Measurements from ENCODE around the gene BABAM2.

BABAM2 gene

GRCh38 chr2:28049416-28049815, 158.9 kb downstream of the BABAM2 start:
- TF ChIP-seq, protein P1, sequence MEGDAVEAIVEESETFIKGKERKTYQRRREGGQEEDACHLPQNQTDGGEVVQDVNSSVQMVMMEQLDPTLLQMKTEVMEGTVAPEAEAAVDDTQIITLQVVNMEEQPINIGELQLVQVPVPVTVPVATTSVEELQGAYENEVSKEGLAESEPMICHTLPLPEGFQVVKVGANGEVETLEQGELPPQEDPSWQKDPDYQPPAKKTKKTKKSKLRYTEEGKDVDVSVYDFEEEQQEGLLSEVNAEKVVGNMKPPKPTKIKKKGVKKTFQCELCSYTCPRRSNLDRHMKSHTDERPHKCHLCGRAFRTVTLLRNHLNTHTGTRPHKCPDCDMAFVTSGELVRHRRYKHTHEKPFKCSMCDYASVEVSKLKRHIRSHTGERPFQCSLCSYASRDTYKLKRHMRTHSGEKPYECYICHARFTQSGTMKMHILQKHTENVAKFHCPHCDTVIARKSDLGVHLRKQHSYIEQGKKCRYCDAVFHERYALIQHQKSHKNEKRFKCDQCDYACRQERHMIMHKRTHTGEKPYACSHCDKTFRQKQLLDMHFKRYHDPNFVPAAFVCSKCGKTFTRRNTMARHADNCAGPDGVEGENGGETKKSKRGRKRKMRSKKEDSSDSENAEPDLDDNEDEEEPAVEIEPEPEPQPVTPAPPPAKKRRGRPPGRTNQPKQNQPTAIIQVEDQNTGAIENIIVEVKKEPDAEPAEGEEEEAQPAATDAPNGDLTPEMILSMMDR (IDR thresholded peaks at IDR 0.05; ENCODE audit: low read depth, low read length): no peak
- TF ChIP-seq MYC (IDR thresholded peaks at IDR 0.05; ENCODE audit: low read depth, low read length): no peak
- TF ChIP-seq POLR2A (IDR thresholded peaks at IDR 0.05; ENCODE audit: extremely low read depth, insufficient read length): no peak
- TF ChIP-seq, protein P2, sequence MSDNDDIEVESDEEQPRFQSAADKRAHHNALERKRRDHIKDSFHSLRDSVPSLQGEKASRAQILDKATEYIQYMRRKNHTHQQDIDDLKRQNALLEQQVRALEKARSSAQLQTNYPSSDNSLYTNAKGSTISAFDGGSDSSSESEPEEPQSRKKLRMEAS (IDR thresholded peaks at IDR 0.05; ENCODE audit: low read depth, low read length): no peak
- H3K4me3 ChIP-seq (ENCODE audit: low read depth, low read length): no peak overlapping the region
- no peak for DNase-seq (ENCODE audit: low read depth)

GRCh38 chr2:28049899-28050298, 159.4 kb downstream of the BABAM2 start:
- TF ChIP-seq, protein P1 (IDR thresholded peaks at IDR 0.05; ENCODE audit: low read depth, low read length): no peak
- no peak for TF ChIP-seq POLR2A (IDR thresholded peaks at IDR 0.05; ENCODE audit: extremely low read depth, insufficient read length)
- no peak overlapping the region for H3K4me3 ChIP-seq (ENCODE audit: low read depth, low read length)
- no peak for DNase-seq (ENCODE audit: low read depth)

DNA sequence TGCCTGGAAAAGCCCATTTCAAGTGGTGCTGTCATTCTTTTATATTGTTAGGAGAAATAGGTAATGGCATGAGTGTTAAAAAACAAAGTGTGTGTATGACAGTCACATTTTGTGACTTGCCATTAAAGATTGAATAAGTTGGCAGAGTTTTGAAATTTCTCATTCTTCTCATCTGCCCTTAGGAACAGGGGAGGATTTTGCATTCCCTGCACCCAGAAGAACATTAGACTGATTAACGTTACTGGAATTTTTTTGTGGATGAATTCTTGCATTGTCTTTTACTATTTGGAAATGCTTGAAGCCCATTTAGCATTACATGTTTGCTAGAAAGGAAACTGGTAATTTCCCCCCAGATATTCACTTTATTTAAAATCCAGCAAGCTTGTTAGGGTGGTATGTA, 162.2 kb downstream of the BABAM2 start:
- TF ChIP-seq, protein P2 (IDR thresholded peaks at IDR 0.05; ENCODE audit: low read depth, low read length): no peak
- no peak for TF ChIP-seq POLR2A (IDR thresholded peaks at IDR 0.05; ENCODE audit: extremely low read depth, insufficient read length)
- no peak for TF ChIP-seq MYC (IDR thresholded peaks at IDR 0.05; ENCODE audit: low read depth, low read length)
- TF ChIP-seq, protein P1 (IDR thresholded peaks at IDR 0.05; ENCODE audit: low read depth, low read length): no peak
- no peak for DNase-seq (ENCODE audit: low read depth)
- no peak overlapping the region for H3K4me3 ChIP-seq (ENCODE audit: low read depth, low read length)

DNA sequence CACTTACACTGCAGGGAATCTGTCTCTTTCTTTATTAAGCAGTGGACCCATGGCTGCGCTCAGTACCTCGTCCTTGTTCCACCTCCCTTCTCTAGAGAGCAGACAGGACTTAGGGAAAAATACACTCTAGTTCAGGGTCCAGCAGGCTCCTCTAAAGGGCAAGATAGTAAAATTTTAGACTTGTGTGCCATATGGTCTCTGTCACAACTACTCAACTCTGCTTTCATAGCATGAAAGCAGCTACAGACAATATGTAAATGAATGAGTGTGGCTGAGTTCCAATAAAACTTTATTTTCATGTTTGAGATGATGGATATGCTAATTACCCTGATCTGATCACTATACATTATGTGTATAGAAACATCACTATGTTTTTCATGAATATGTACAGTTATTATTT, 163.1 kb downstream of the BABAM2 start:
- DNase-seq (ENCODE audit: low read depth): no peak
- H3K4me3 ChIP-seq (ENCODE audit: low read depth, low read length): no peak overlapping the region
- TF ChIP-seq POLR2A (IDR thresholded peaks at IDR 0.05; ENCODE audit: extremely low read depth, insufficient read length) (no peak), MYC (IDR thresholded peaks at IDR 0.05; ENCODE audit: low read depth, low read length) (no peak)
- TF ChIP-seq, protein P2 (IDR thresholded peaks at IDR 0.05; ENCODE audit: low read depth, low read length): no peak

DNA sequence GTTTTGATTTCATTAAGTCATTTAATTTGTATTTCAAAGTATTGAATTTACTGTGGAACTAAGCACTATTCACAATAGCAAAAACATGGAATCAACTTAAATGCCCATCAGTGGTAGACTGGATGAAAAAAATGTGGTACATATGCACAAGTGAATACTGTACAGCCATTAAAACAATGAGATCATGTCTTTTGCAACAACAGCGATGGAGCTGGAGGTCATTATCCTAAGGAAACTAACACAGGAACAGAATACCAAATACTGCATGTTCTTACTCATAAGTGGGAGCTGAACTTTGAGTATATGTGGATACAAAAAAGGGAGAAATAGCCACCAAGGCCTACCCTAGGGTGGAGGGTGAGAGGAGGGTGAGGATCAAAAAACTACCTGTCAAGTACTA, 164.4 kb downstream of the BABAM2 start:
- TF ChIP-seq POLR2A (IDR thresholded peaks at IDR 0.05; ENCODE audit: extremely low read depth, insufficient read length) (no peak), MYC (IDR thresholded peaks at IDR 0.05; ENCODE audit: low read depth, low read length) (no peak)
- TF ChIP-seq, protein P1 (IDR thresholded peaks at IDR 0.05; ENCODE audit: low read depth, low read length): no peak
- TF ChIP-seq, protein P2 (IDR thresholded peaks at IDR 0.05; ENCODE audit: low read depth, low read length): no peak
- H3K4me3 ChIP-seq (ENCODE audit: low read depth, low read length): no peak overlapping the region
- no peak for DNase-seq (ENCODE audit: low read depth)

GRCh38 chr2:28055325-28055970, 164.9 kb downstream of the BABAM2 start:
- H3K4me3 ChIP-seq (ENCODE audit: low read depth, low read length): no peak overlapping the region
- TF ChIP-seq MYC (IDR thresholded peaks at IDR 0.05; ENCODE audit: low read depth, low read length): no peak
- TF ChIP-seq, protein P1 (IDR thresholded peaks at IDR 0.05; ENCODE audit: low read depth, low read length): no peak
- no peak for TF ChIP-seq POLR2A (IDR thresholded peaks at IDR 0.05; ENCODE audit: extremely low read depth, insufficient read length)
- TF ChIP-seq, protein P2 (IDR thresholded peaks at IDR 0.05; ENCODE audit: low read depth, low read length): no peak
- peak; percentile 14 for DNase-seq (ENCODE audit: low read depth)
